CD4-positive, alpha-beta T cell treated with Interleukin-15 for 4 hours (primary cell): Measurements from ENCODE around the gene C11orf65.
A peak's percentile ranks its signal among the peaks of the same experiment; 100 is the strongest.

Source experiments
- DNase-seq: peaks from one replicate; pipeline ENCODE4 v3.0.0-alpha.2; 2020; ENCODE audit warnings: low spot score

C11orf65 gene, protein sequence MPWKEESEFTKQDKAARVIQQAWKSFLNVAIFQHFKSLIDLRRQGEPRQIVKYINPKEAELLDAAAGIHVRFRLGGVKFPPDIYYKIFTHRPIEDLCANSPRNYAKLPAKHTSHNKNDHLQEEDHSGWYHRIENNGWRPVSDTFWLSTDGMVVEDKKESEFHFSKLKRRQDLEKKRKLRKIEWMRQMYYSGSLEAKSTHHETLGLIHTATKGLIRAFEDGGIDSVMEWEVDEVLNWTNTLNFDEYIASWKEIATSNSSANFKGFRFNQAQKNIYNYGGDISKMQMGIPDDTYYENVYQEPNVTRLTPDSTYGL

DNA sequence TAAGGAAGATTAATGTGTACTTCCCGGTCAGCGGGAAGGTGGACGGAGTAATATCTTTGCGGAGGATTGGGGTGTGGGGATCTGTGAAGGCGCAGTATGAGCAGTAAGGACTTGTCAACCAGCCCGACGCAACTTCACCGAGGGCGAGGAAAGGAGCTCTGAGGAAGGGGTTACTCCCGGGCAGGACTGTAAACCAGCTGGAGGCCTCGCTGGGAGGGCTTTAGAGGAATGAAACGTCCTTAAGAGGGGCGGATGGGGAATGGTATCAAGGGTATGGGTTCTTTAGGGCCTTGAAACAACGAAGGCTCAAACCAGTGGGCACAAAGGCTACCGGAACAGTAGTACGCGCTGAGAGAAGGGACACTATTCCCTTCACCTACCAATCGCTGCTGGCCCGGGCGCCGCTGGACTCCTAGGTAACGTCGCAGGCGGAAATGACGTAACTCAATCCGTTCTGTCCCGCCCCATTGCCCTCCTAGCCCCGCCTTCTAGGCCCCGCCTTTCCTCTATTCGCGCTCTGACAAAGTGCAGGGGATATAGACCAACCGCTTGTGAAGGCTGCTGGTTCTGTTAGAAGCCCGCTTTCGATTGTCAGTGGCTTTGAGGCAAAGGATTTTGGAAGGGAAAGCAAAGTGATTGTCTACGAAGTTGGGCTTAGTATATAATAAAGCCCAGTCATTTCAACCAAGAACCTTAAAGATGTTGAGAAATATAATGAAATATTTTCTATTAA is at the start of gene C11orf65:
Gene C11orf65 (minus strand): TSS at position 439 of the 733 bp plus-strand sequence. CDS start 5,970 bp downstream, outside the sequence.
- peak; percentile 96 for DNase-seq

DNA sequence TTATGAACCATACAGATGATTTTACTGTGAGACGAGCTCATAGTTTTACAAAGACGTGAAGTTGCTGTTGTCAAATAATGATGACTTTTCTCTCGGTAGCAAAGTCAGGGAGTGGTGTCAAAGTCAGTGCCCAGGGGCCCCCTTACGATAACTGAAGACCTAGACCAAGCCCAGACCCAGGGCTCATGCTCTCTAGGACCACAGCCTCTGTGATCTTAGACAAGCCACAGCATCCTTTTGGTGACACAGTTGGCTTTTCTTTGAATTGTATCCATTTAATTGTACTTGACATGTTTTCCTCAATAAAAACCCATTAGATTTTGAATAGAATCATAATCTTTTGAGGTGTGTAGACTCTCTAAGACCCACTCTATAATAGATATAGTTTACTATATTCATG is 48.8 kb upstream of the C11orf65 start:
- no peak for DNase-seq

DNA sequence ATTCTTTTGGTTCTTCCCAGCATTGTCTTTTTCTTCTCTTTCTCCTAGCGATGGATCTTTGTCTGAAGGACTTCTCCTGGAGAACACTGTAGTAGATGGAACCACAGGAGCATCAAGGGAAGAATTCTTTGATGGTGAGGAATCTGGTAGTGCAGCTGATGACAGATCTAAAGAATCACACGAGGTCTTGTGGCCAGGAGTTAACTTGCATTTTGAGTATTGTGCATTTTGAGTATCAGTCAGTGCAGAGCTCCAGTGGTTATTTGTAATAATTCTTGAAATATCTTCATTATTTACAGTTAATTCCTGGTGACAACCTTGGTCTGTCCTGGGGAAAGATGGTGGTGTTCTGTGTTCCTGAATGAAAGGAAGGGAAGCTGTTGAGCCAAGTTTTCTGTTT is 45.4 kb upstream of the C11orf65 start:
- no peak for DNase-seq

DNA sequence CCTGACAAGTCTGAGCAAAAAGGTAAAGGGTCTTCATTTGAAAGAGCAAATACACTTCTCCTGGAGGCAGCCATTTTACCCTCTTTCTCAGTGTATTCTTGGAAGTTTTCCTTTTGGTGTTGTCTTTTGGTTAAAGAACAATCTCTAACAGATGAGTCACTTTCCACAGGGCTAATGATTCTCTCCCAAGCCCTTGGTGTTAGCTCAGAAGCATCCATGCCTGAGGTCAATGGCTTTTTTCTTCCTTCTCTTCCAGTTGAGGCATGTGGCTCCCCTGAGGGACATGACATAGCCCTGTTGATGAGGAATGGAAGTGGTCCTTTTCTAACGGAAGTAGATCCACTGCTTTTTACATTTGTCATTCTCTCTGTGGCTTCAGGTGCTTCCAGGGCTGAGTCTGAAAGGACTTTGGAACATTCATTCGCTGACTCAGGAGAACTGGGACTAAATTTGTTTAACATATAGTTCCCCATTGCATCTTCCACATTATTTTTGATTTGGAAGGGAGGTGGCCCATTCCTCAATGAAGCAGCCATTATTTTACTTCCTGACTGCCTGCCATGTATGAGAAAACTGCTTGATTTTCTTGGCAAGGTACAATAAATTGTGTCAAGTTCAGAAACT is 44.6 kb upstream of the C11orf65 start:
- DNase-seq, result no peak

DNA sequence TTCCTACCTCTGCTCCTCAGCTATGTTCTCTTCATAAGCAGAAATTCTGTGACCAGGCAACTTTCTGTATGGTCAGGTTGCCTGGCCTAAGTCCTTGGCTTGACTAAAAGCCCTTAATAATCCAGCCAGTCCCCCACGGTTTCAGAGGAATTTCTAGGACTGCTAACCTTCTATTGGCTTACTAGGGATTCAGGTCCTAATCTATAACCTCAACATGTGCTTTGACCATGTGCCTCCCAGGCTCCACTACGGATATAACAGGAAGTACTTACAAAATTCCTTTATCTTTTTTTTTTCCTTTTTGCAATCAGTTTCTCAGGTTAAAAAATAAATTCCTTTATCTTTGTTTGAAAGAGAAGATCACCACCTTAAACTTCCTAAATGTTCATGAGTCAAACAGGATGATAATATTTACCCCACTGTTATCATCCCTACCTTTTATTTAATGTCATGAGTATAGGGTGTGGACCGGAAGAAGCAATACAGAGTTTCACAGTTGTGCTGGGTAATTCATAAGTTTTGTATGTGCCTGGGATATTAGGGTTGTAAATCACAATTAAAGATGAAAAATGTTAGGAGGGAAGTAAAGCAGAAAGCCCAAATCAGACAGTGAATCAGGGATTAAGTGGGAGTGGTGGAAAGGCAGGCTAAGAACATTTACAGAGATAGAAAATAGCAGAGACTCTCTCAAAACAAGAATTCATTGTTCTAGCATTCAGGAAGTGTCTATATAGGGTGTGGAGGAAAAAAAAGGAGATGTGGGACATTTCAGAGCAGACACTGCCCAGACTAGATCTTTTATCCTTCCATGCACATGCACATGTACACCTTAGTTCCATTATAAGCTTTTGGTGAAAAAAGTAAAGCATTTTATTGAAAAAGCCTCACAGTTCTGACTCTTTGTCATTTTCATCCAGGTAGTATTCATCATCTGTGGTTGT is 41.6 kb upstream of the C11orf65 start:
- no peak for DNase-seq

DNA sequence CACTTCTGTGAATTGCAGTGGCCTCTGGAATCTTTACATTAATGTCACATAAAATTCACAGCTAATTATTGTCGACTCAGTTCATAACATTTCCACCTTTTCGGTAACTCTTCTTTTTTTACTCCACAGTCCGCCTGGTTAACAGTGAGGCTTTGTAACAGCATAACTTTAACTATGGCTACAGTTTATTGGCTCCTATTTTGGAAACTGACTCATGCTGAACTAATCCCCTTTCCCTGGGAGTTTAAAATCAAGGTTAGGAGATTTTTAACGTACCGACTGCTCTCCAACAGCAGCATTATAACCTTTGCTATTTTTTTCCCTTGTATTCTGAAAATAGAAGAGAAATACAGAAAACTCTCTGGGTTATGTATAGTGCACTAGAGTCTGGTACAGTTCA is 34.1 kb upstream of the C11orf65 start:
- no peak for DNase-seq

DNA sequence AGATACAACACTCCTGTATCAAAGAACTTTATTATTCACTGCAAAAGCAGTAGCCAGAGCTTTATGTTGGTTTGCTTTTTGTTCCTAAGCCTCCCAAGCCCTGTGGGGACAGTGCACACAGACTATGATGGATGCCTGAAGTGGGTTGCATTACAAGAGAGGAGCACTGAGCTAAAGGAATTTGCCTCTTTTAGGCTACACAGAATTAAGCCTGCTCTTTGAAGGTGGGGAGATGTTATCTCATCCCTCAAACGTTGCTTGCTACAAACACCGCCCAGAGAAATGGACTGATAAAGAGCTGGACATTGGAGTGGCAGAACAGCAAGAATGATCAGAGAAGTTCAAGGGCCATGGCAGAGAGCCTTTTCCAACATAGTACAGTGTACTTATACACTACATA is 33.4 kb upstream of the C11orf65 start:
- DNase-seq, result no peak

DNA sequence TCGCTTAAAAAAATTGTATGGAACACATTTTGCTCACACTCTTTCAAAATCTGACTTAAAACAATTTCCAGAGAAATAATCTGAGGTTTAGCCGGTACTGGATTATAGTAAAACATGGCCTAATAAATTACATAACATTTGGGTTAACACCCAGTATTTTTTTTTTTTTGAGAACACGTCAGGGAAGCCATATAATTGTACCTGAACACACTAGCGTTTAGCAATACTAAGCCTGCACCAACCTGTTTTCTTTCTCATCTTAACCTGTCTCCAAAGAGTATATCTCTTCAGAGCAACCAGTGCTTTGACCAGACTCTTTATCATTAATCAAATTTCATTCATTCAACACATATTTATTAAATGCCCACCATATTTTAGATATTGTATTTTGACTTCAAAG is 32.8 kb upstream of the C11orf65 start:
- DNase-seq, result no peak

DNA sequence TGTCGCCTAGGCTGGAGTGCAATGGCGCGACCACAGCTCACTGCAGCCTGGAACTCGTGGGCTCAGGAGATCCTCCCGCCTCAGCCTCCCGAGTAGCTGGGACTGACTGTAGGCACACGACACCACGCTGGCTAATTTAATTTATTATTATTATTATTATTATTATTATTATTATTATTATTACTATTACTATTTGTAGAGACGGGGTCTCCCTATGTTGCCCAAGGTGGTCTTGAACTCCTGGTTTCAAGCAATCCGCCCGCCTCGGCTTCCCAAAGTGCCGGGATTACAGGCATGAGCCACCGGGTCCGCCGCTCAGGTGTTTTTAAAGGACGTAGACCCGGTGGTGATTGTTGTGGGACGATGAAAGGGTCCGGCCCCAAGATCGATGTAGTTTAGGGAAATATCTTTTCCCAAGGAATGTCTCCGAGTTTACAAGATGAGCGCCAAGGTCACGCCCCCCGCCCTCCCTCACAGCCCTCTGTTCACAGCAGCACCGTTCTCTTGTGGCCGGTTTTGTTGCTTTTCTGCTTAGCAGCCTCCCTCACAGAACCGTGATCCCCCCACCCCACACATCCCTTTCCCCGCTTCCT is 31.6 kb upstream of the C11orf65 start:
- DNase-seq, result no peak

DNA sequence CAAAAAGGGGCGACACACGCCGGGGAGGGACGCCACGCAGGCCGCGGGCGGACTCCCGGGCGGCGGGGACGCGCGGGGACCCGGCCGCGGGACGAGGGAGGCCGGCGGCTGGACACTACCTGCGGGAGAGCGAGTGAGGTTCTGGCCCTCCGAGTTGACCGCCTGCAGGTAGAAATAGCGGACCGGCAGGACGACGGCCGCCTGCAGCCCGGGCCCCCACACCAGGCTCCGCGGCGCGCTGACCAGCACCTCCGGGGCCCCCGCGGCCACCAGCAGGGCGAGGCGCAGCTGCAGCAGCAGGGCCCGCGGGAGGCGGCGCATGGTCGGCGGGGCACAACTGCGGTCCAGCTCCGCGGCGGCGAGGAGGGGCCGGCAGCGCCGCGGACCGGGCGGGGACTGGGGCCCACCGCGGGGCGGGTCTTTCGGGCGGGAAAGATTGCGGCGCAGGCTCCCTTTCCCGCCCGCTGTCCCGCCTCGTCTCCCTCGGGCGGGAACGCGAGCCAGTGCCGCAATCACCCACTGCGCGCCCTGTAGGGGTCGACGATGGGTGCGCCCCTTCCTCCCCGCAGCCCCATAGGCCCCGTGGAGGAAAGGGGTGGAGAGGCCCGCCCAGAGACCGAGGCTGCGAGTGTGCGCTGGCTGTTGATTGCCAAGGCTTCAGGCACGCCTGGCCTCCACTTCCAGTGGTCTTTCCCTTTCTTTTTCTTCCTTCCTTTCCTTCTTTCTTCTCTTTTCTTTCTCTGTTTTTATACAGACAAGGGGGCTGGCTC is 30.9 kb upstream of the C11orf65 start, which contains the start of gene POGLUT3:
Gene POGLUT3 (minus strand): TSS at position 339 of the 770 bp plus-strand sequence. CDS start 18 bp downstream, at position 321.
- DNase-seq, result peak; percentile 30

DNA sequence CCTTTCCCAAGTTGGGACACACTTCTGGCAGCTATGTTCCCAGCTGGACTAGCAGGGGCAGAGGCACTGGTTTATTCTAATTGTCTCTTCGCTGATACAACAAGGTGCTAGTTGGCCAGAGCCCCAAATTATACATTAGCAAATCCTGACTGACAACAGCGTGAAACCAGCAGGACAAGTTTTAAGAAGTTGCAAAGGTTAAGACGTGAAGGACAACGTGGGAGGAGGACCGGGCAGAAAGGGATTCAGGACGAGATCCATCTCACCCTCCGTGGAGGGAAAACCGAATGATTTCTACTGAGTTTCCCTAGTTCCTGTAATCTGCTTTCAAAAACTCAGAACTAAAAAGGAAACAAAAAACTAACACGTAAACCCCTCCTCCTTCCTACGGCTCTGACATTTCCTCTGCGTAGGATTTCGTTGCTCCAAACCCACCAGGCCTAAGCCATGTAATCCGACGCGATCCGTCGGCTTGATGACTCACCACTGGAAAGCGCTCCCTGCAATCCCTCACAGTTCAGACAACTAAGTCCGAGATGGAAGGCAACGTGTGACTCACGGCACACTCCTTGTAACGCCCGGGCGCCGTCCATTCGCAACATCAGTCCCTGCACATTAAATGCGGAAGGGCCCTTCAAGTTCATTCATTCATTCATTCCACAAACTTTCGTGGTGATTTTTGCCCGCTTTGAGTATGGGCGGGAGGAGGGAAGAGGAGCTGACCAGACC is 30.2 kb upstream of the C11orf65 start:
- DNase-seq, result peak; percentile 69

DNA sequence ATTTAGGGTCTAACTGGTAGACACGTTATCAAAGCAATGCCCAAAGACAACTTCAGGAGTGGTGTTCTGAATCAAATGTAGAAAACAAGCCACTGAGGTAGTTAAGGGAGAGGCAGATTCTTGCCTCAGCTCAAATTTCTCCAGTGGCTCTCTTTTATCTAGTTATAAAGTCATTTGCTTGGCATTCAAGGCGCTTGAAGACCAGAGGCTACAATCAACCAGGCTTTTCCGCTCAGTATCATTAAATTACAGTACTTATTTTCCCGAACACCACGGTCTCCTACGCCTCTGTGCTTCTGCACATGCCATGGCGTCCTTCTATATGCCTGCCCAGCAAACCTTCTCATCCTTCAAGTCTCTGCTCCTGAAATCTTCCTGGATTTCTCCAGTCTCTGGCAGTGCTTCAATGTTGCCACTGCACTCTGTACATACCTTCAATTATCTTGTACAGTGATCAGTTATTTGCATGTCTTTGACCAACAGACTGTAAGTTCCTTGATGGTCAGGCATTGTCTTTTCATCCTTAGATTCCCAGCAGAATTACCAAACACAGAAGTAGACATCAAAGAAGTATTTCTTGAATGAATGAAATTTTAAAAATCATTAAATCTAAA is 29.4 kb upstream of the C11orf65 start:
- no peak for DNase-seq

DNA sequence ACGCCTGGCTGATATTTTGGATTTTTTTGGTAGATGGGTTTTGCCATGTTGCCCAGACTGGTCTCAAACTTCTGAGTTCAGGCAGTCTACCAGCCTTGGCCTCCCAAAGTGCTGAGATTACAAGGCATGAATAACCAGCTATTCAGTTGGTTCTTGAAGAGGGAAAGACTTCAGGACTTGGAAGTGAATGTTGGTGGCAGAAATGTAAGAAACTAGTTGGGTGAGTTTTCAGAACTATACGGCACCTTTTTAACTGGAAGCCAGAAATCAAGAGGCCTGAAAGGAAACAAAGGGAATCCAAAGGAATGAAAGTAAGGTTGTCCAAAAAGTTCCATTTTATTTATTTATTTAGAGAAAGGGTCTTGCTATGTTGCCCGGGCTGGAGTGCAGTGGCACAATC is 28.0 kb upstream of the C11orf65 start:
- DNase-seq, result no peak

DNA sequence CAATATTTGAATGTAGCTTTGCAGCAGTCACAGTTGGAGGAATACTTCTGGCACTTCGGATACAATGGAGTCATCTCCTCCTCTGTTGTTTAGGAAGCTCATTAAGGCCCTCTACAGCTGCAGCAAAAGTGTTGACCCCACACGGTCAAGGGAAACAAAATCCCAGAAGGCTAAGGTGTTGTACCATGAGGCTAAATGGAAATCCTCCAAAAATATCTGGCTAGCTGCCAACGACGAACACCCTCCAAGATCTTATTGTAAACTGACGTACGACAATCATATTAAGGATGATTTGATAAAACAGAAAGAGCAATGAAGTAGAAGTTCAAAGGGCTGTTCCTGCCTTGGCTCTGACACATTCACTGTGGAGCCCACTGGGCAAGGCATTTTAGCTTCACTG is 26.9 kb upstream of the C11orf65 start:
- no peak for DNase-seq

DNA sequence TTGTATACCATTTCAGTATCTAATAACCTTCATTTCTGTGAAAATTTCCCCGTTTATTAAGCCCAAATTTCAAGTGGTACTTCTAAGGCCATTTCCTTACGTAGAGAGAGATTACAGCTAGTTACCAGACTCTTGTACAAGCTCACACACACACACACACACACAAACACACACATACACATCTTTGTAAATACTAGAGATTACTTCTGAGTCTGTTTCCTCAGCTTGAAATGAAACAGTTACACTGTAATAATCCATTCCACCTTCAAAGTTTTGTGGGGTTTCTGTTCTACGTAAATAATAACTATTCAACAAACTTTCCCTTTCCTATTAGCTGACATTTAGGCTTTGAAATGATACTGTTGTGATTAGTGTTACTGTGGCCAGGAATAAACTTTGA is 24.6 kb upstream of the C11orf65 start:
- no peak for DNase-seq

DNA sequence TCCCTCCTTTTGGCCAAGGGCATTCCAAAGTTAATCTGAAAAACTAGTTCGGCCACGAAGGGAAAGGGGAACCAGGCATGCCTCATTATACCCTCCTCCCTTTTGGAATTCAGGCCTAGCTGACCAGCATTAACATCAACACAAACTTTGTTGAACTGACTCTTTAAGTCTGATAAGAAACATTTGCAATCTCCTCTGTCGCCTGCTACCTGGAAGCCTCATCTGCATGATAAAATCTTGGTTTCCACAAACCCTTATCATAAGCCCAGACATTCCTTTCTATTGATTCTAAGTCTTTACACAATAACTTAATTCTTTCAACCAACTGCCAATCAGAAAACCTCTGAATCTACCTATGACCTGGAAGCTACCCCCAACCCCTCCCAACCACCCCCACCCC is 19.5 kb upstream of the C11orf65 start:
- DNase-seq, result no peak

DNA sequence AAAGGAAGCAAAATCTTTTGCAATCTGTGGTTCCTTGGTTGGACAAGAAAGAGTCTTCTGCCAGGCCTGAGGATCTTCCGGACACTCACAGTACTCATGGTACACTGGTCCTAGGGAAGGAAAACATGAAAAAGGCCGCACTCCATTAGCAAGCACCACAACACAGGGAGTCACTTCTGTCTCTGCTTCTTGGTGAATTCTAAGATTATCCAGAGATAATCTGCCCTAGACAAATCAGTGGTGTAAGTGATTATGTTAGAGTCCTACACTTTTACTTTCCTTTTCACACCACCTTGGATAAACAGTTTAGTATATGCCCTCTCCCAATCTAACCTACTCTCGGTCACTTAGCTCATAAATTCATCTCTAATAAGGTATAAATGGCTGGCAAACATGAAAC is 19.0 kb upstream of the C11orf65 start:
- DNase-seq, result no peak

DNA sequence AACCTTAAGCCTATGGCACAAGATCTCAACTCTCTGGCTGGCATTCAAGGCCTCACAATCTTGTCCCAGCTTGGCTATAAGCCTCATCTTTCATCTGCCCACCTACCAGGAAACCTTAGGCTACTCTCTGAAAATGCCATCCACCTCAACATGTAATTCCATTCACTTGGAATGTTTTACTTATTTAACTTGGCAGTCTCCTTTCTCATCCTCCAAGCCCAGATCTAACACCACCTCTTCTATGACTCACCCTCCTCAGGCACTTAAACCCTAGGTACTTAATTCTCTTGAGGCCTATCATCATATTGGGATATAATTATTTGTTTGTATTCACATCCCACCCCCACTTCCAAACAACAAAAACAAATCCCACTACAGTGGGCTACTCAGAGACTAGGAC is 15.8 kb upstream of the C11orf65 start:
- no peak for DNase-seq

DNA sequence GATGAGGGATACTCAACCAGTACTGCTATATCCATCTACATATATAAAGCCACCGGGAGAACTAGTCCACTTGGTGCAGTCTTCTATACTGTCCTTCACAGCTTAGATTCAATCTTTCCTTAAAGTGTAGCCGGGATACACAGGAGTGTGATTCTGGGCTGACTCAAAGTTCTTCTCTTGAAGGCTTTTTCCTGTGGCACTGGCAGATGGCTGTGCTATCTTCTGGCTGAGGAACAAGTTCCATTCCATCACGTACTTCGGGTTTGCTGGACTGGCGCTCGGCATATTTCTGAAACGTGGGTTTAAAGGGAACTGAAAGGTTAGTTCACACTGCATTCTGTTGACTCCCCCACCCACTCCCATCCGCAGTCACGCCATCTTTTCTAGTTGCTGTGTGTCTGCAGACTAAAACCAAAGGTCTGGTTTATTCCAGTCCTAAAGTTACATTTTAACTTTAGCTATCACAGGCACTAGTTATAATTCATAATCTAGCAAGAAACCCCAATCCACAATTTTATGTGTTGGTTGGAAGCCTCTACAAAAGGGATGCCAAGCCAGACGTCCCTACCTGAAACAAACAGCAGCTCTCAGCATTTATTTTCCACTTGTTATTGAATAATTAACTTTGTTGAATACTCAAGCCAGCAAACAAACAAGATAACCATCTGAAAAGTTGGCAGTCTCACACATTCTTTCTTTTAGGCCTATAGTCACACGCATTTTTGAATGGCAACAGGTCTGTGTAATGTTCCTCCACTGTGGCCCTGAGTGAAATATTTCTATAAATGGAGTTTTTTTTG is 7.5 kb upstream of the C11orf65 start:
- DNase-seq, result no peak
